GM21526 (cell line): ENCODE data around the gene PPP2R2C.

Experiments
- ATAC-seq: cut with Tn5 transposase; IDR thresholded peaks from one replicate; pipeline ENCODE4 v1.9.1; 2021; ENCODE audit warnings: moderate library complexity; ENCODE audit not compliant: unreplicated experiment, low FRiP score

PPP2R2C gene

GRCh38 chr4:6404611-6405396, 67.6 kb downstream of the PPP2R2C start:
- ATAC-seq = no peak

GRCh38 chr4:6403400-6403685, 69.1 kb downstream of the PPP2R2C start:
- no peak for ATAC-seq

- ATAC-seq = no peak
These were observed 69.6 kb downstream of the PPP2R2C start for GRCh38 chr4:6402566-6403399.

- no peak for ATAC-seq
These were observed 70.6 kb downstream of the PPP2R2C start for GRCh38 chr4:6401797-6402196.

- no peak for ATAC-seq
These were observed 75.6 kb downstream of the PPP2R2C start for GRCh38 chr4:6396696-6397236.

- ATAC-seq = no peak
These were observed 76.8 kb downstream of the PPP2R2C start for GRCh38 chr4:6395466-6396228.

GRCh38 chr4:6394671-6395081, 77.7 kb downstream of the PPP2R2C start:
- ATAC-seq = no peak

GRCh38 chr4:6393544-6394475, 78.6 kb downstream of the PPP2R2C start:
- no peak for ATAC-seq

GRCh38 chr4:6393066-6393465, 79.3 kb downstream of the PPP2R2C start:
- ATAC-seq = no peak

GRCh38 chr4:6392407-6392806, 80.0 kb downstream of the PPP2R2C start:
- no peak for ATAC-seq

GRCh38 chr4:6391852-6392188, 80.6 kb downstream of the PPP2R2C start:
- no peak for ATAC-seq

- ATAC-seq = no peak
These were observed 81.1 kb downstream of the PPP2R2C start for GRCh38 chr4:6391186-6391851.

- ATAC-seq = no peak
These were observed 82.1 kb downstream of the PPP2R2C start for GRCh38 chr4:6390356-6390755.

GRCh38 chr4:6389142-6389825, 83.1 kb downstream of the PPP2R2C start:
- ATAC-seq = no peak

- no peak for ATAC-seq
These were observed 83.7 kb downstream of the PPP2R2C start for GRCh38 chr4:6388713-6389112.

GRCh38 chr4:6387946-6388345, 84.5 kb downstream of the PPP2R2C start:
- no peak for ATAC-seq

GRCh38 chr4:6386091-6386490, 86.3 kb downstream of the PPP2R2C start:
- ATAC-seq = no peak

- ATAC-seq = no peak
These were observed 87.1 kb downstream of the PPP2R2C start for GRCh38 chr4:6385288-6385687.

- ATAC-seq = no peak
These were observed 87.9 kb downstream of the PPP2R2C start for GRCh38 chr4:6384541-6384940.
